ENCODE results near the gene KNDC1.
A peak's percentile ranks its signal among the peaks of the same experiment; 100 is the strongest.
"Not testable (repeated sequence)": the region's sequence is repeated elsewhere in the genome, so short reads cannot be mapped to it uniquely, and the experiment has no call there.

Gene KNDC1

GRCh38 chr10:133219782-133220181 lies 59.8 kb downstream of the KNDC1 start:
- no peak for TF ChIP-seq CTCF (IDR thresholded peaks at IDR 0.05; ENCODE audit: low read depth, low read length)
- no peak for DNase-seq (ENCODE audit: low read depth in 2 of 2)
- H3K4me3 ChIP-seq (replicated peaks in 1 of 2; ENCODE audit: low read depth in 2 of 2, low read length in 2 of 2): no peak overlapping the region

- no peak for DNase-seq (ENCODE audit: low read depth in 2 of 2)
- no peak for TF ChIP-seq CTCF (IDR thresholded peaks at IDR 0.05; ENCODE audit: low read depth, low read length)
- H3K4me3 ChIP-seq (replicated peaks in 1 of 2; ENCODE audit: low read depth in 2 of 2, low read length in 2 of 2): no peak overlapping the region
These were observed 61.3 kb downstream of the KNDC1 start for GRCh38 chr10:133221331-133221730.

GRCh38 chr10:133221756-133222155 lies 61.7 kb downstream of the KNDC1 start:
- DNase-seq (ENCODE audit: low read depth in 2 of 2); H3K4me3 ChIP-seq (replicated peaks in 1 of 2; ENCODE audit: low read depth in 2 of 2, low read length in 2 of 2): not testable (repeated sequence)

- H3K4me3 ChIP-seq (replicated peaks in 1 of 2; ENCODE audit: low read depth in 2 of 2, low read length in 2 of 2): no peak overlapping the region
- no peak for DNase-seq (ENCODE audit: low read depth in 2 of 2)
- no peak for TF ChIP-seq CTCF (IDR thresholded peaks at IDR 0.05; ENCODE audit: low read depth, low read length)
These were observed 64.1 kb downstream of the KNDC1 start for GRCh38 chr10:133224076-133224475.

GRCh38 chr10:133224756-133225372 lies 64.8 kb downstream of the KNDC1 start:
- TF ChIP-seq CTCF (IDR thresholded peaks at IDR 0.05; ENCODE audit: low read depth, low read length): no peak
- peak; percentile 25 to 64 for DNase-seq (ENCODE audit: low read depth in 2 of 2)
- peak overlapping the region in 1 of 2 donors; percentile 16 for H3K4me3 ChIP-seq (replicated peaks in 1 of 2; ENCODE audit: low read depth in 2 of 2, low read length in 2 of 2)

- DNase-seq (ENCODE audit: low read depth in 2 of 2): no peak
- no peak for TF ChIP-seq CTCF (IDR thresholded peaks at IDR 0.05; ENCODE audit: low read depth, low read length)
- H3K4me3 ChIP-seq (replicated peaks in 1 of 2; ENCODE audit: low read depth in 2 of 2, low read length in 2 of 2): no peak overlapping the region
These were observed 65.7 kb downstream of the KNDC1 start for GRCh38 chr10:133225707-133226191.

- no peak overlapping the region for H3K4me3 ChIP-seq (replicated peaks in 1 of 2; ENCODE audit: low read depth in 2 of 2, low read length in 2 of 2)
- no peak for TF ChIP-seq CTCF (IDR thresholded peaks at IDR 0.05; ENCODE audit: low read depth, low read length)
- DNase-seq (ENCODE audit: low read depth in 2 of 2): no peak
These were observed 66.3 kb downstream of the KNDC1 start for GRCh38 chr10:133226251-133226808.
